ENCODE results near the gene ISG15. TPM values are rescaled to one million over a fixed set of nuclear protein-coding genes. Genes with fewer than 3 reads are reported as not detected.

Gene ISG15
- total and polyA plus RNA-seq, 2 of the 13 experiments (the other 11 are each of a cell fraction or from before 2014, with no cell fraction given), result 42.1 to 54.9 TPM

GRCh38 chr1:999725-1000356 lies 13.5 kb upstream of the ISG15 start, which contains the start of gene HES4 (continued):
- no peak for TF ChIP-seq ATF6 (CRISPR knock-in tag; conservative IDR thresholded peaks at IDR 0.05)
- no peak for TF ChIP-seq FOXK1 (CRISPR knock-in tag; IDR thresholded peaks at IDR 0.05; ENCODE audit: borderline replicate concordance, low read depth)
- TF ChIP-seq CCDC6 (CRISPR knock-in tag; IDR thresholded peaks at IDR 0.05), result no peak
- TF ChIP-seq ZNF251 (CRISPR knock-in tag; IDR thresholded peaks at IDR 0.05), result no peak
- TF ChIP-seq ZNF800 (CRISPR knock-in tag; IDR thresholded peaks at IDR 0.05), result no peak
- TF ChIP-seq THAP9 (CRISPR knock-in tag; IDR thresholded peaks at IDR 0.05; ENCODE audit: borderline replicate concordance), result no peak
- TF ChIP-seq ZNF503 (CRISPR knock-in tag; IDR thresholded peaks at IDR 0.05), result no peak; the same call in 1 of the 2 replicates
- no peak for TF ChIP-seq MTF2 (CRISPR knock-in tag; IDR thresholded peaks at IDR 0.05; ENCODE audit: borderline replicate concordance)
- no peak for TF ChIP-seq HNRNPK (IDR thresholded peaks at IDR 0.05; ENCODE audit: low read depth, low read length, poor library complexity, severe bottlenecking)
- no peak for TF ChIP-seq SIN3B (IDR thresholded peaks at IDR 0.05; ENCODE audit: low read length)
- peak; percentile 4; the same call in 1 of the 2 replicates for TF ChIP-seq IRF2 (CRISPR knock-in tag; IDR thresholded peaks at IDR 0.05)
- TF ChIP-seq BRF2 (CRISPR knock-in tag; IDR thresholded peaks at IDR 0.05), result peak; percentile 15
- TF ChIP-seq IRF9 (CRISPR knock-in tag; IDR thresholded peaks at IDR 0.05; ENCODE audit: borderline replicate concordance), result no peak
- TF ChIP-seq NAIF1 (CRISPR knock-in tag; IDR thresholded peaks at IDR 0.05; ENCODE audit: borderline replicate concordance), result no peak
- peak; percentile 20 for TF ChIP-seq ZNF556 (CRISPR knock-in tag; IDR thresholded peaks at IDR 0.05; ENCODE audit: borderline replicate concordance)
- no peak for TF ChIP-seq BCL3 (CRISPR knock-in tag; IDR thresholded peaks at IDR 0.05)

Data from HepG2 (cell line).